Stimulated activated CD4-positive, alpha-beta T cell treated with anti-CD3 and anti-CD28 coated beads, Interleukin-12 subunit alpha, Interleukin-12 subunit beta, amount 100 ng/mL, for 24 hours (primary cell): Measurements from ENCODE around the gene EPHA3.

ENCODE experiments used
- DNase-seq, 2 experiments: peaks; one replicate each; pipeline ENCODE4 v3.0.0-alpha.2; 2020; ENCODE audit warnings: low read depth in 2 of 2

Gene EPHA3

GRCh38 chr3:89446593-89446992, 339.2 kb downstream of the EPHA3 start:
- no peak for DNase-seq

- DNase-seq, result no peak
Measured at GRCh38 chr3:89447243-89447642, 339.8 kb downstream of the EPHA3 start.

GRCh38 chr3:89449086-89449485, 341.7 kb downstream of the EPHA3 start:
- no peak for DNase-seq

- no peak for DNase-seq
Measured at GRCh38 chr3:89452066-89452465, 344.6 kb downstream of the EPHA3 start.

GRCh38 chr3:89455240-89455639, 347.8 kb downstream of the EPHA3 start:
- no peak for DNase-seq

GRCh38 chr3:89467898-89468363, 360.5 kb downstream of the EPHA3 start:
- no peak for DNase-seq

- DNase-seq, result no peak
Measured at GRCh38 chr3:89472101-89472500, 364.7 kb downstream of the EPHA3 start.

- no peak for DNase-seq
Measured at GRCh38 chr3:89474333-89475130, 367.1 kb downstream of the EPHA3 start.

GRCh38 chr3:89488800-89489580, 381.6 kb downstream of the EPHA3 start:
- no peak for DNase-seq

GRCh38 chr3:89490129-89490528, 382.7 kb downstream of the EPHA3 start:
- DNase-seq, result no peak

GRCh38 chr3:89494734-89495133, 387.3 kb downstream of the EPHA3 start:
- DNase-seq, result no peak

- DNase-seq, result no peak
Measured at GRCh38 chr3:89503891-89504391, 396.5 kb downstream of the EPHA3 start.

GRCh38 chr3:89504432-89504831, 397.0 kb downstream of the EPHA3 start:
- DNase-seq, result no peak

- DNase-seq, result no peak
Measured at GRCh38 chr3:89506462-89507103, 399.2 kb downstream of the EPHA3 start.

GRCh38 chr3:89521328-89521727, 413.9 kb downstream of the EPHA3 start:
- no peak for DNase-seq

GRCh38 chr3:89522155-89522554, 414.7 kb downstream of the EPHA3 start:
- DNase-seq, result no peak

- no peak for DNase-seq
Measured at GRCh38 chr3:89525609-89526008, 418.2 kb downstream of the EPHA3 start.

- DNase-seq, result no peak
Measured at GRCh38 chr3:89527736-89528305, 420.4 kb downstream of the EPHA3 start.
